K562 (cell line): Measurements from ENCODE around the gene TTC22. TPM values are rescaled to one million over a fixed set of nuclear protein-coding genes. Genes with fewer than 3 reads are reported as not detected.

Experiments used
- ATAC-seq: fragments of 200-7000 bp; cut with Tn5 transposase; 3 replicates; pipeline ENCODE4 v1.9.1; 2020; ENCODE audit warnings: moderate library complexity
- BruUV-seq: library from RNA; stranded (reverse); fragments of 400-500 nt; replicated peaks from 2 replicates; lab custom pipeline; 2021; lab: Mats Ljungman, UMichigan
- CTCF ChIA-PET: fragments of 300-600 bp; formaldehyde crosslinking; extraction: SDS; loops from one replicate; lab custom pipeline; 2021; ENCODE audit warnings: low intra/inter-chr PET ratio; lab: Yijun Ruan, JAX
- POLR2A ChIA-PET: fragments of 300-600, 350-650 bp; sonication (Branson Sonifier 250); formaldehyde crosslinking; extraction: SDS; loops from one replicate; lab custom pipeline; 2021; ENCODE audit warnings: antibody characterized with exemption, inconsistent platforms; lab: Yijun Ruan, JAX
- DNase-seq, 4 experiments: peaks; one replicate each; pipeline versions ENCODE4 v3.0.0 to v3.0.0-alpha.2; 2011 to 2018; ENCODE audit warnings: low spot score in 3 of 4, mixed read lengths in 3 of 4; ENCODE audit errors: extremely low read depth in 1 of 4
- FAIRE-seq: peaks from 2 replicates; lab custom pipeline; 2011; peaks lifted over from hg19 to GRCh38; lab: Jason Lieb, UNC
- H2AFZ ChIP-seq: 2 replicates; pipeline ENCODE4 v1.6.0; 2011; ENCODE audit warnings: low read depth, low read length, control low read depth, inconsistent platforms
- H3K27ac ChIP-seq: fragments of 200-600 bp; 3 replicates; pipeline ENCODE4 v1.8.0; 2011; ENCODE audit warnings: low read depth, mild to moderate bottlenecking, control low read depth, inconsistent platforms, low read length, moderate library complexity, mixed read lengths; ENCODE audit errors: extremely low read depth
- H3K27me3 ChIP-seq, 2 experiments: fragments of 300-600 bp in 1 of 2; 2 replicates in 1 of 2; 3 replicates in 1 of 2; pipeline versions ENCODE4 v1.6.0 to v1.8.0; 2011; ENCODE audit warnings: inconsistent platforms in 2 of 2, low read length in 2 of 2, mild to moderate bottlenecking in 1 of 2, mixed read lengths in 1 of 2, moderate library complexity in 1 of 2; ENCODE audit not compliant: control insufficient read depth in 2 of 2, insufficient read depth in 2 of 2
- H3K36me3 ChIP-seq: fragments of 300-600 bp; 3 replicates; pipeline ENCODE4 v1.8.0; 2011; ENCODE audit warnings: mild to moderate bottlenecking, low read length, inconsistent platforms; ENCODE audit not compliant: control insufficient read depth, insufficient read depth
- H3K4me1 ChIP-seq, 2 experiments: fragments of 200-600 bp in 1 of 2; replicated peaks in 1 of 2; 2 replicates in 1 of 2; 3 replicates in 1 of 2; pipeline versions ENCODE4 v1.5.1 to v1.8.0; 2011; ENCODE audit warnings: inconsistent platforms in 2 of 2, low read length in 2 of 2, mild to moderate bottlenecking in 1 of 2, mixed read lengths in 1 of 2, moderate library complexity in 1 of 2; ENCODE audit not compliant: control insufficient read depth in 2 of 2, insufficient read depth in 2 of 2
- H3K4me2 ChIP-seq: 2 replicates; pipeline ENCODE4 v1.6.1; 2011; ENCODE audit warnings: low read length, control low read depth, inconsistent platforms, mixed read lengths; ENCODE audit not compliant: insufficient read depth
- H3K4me3 ChIP-seq: fragments of 200-600 bp; sonication (generic), shearing (Covaris generic); 2 replicates; pipeline ENCODE4 v1.5.1; 2016; ENCODE audit warnings: control low read depth, inconsistent platforms
- H3K79me2 ChIP-seq: fragments of 200-600 bp; 3 replicates; pipeline ENCODE4 v1.8.0; 2011; ENCODE audit warnings: low read length, inconsistent platforms; ENCODE audit not compliant: control insufficient read depth, insufficient read depth
- H3K9ac ChIP-seq, 2 experiments: 2 replicates each; pipeline versions ENCODE4 v1.6.0 to v1.6.1; 2011; ENCODE audit warnings: low read depth in 2 of 2, low read length in 2 of 2, control low read depth in 1 of 2, inconsistent platforms in 1 of 2, mild to moderate bottlenecking in 1 of 2, mixed read lengths in 1 of 2; ENCODE audit not compliant: insufficient read depth in 1 of 2
- H3K9me1 ChIP-seq: one replicate; pipeline ENCODE4 v1.6.0; 2011; ENCODE audit warnings: inconsistent platforms, mild to moderate bottlenecking, low read length, moderate library complexity; ENCODE audit not compliant: control insufficient read depth, insufficient read depth
- H3K9me3 ChIP-seq: replicated peaks from 2 replicates; pipeline ENCODE4 v1.5.1; 2011; ENCODE audit warnings: low read depth, low read length, inconsistent platforms; ENCODE audit not compliant: control insufficient read depth, insufficient read depth
- H4K20me1 ChIP-seq: replicated peaks from 2 replicates; pipeline ENCODE4 v1.6.1; 2011; ENCODE audit warnings: low read length, inconsistent platforms, mixed read lengths; ENCODE audit not compliant: control insufficient read depth, insufficient read depth
- ARHGAP35 ChIP-seq: fragments of 450-650 bp; IDR thresholded peaks from 2 replicates; pipeline ENCODE4 v1.6.1; 2018; ENCODE audit not compliant: partially characterized antibody
- BCL6 ChIP-seq: fragments of 250-450 bp; sonication (Bioruptor Pico); IDR thresholded peaks from 2 replicates; pipeline ENCODE4 v1.4.0; 2020
- CREB3L1 ChIP-seq: fragments of 450-650 bp; IDR thresholded peaks from 2 replicates; pipeline ENCODE4 v1.6.1; 2014; ENCODE audit warnings: low read depth, mild to moderate bottlenecking, moderate library complexity, borderline replicate concordance
- CSDE1 ChIP-seq, 2 experiments: fragments of 450-650 bp; IDR thresholded peaks; 2 replicates each; pipeline ENCODE4 v1.6.1; 2016; ENCODE audit warnings: mild to moderate bottlenecking in 1 of 2
- E2F1 ChIP-seq: sonication (generic); formaldehyde crosslinking; IDR thresholded peaks from 2 replicates; pipeline ENCODE4 v1.8.1; 2023; ENCODE audit warnings: mild to moderate bottlenecking, missing genetic modification reagents, moderate library complexity
- E2F4 ChIP-seq: sonication (generic); formaldehyde crosslinking; IDR thresholded peaks from 2 replicates; pipeline ENCODE4 v1.8.0; 2022; ENCODE audit warnings: mild to moderate bottlenecking, low read depth, missing genetic modification reagents
- NFIC ChIP-seq: fragments of 450-650 bp; IDR thresholded peaks from 2 replicates; pipeline ENCODE4 v1.6.1; 2017; ENCODE audit warnings: mild to moderate bottlenecking, inconsistent platforms
- OTX1 ChIP-seq: fragments of 450-650 bp; formaldehyde crosslinking; IDR thresholded peaks from 2 replicates; pipeline ENCODE4 v1.4.0; 2022; ENCODE audit warnings: mild to moderate bottlenecking
- RBM22 ChIP-seq: fragments of 200-400 bp; formaldehyde crosslinking; IDR thresholded peaks from 2 replicates; pipeline ENCODE4 v1.6.1; 2018; ENCODE audit warnings: low read length, low read depth; ENCODE audit not compliant: poor library complexity, severe bottlenecking
- RBM39 ChIP-seq: fragments of 200-400 bp; formaldehyde crosslinking; optimal IDR thresholded peaks from 2 replicates; pipeline ENCODE3; 2018; ENCODE audit warnings: low read depth, low read length
- VEZF1 ChIP-seq: fragments of 200-800 bp; sonication (Bioruptor generic); IDR thresholded peaks from 2 replicates; pipeline ENCODE4 v1.6.1; 2017; ENCODE audit warnings: missing genetic modification characterization, missing compliant biosample characterization
- ZNF324 ChIP-seq: fragments of 250-450 bp; sonication (Bioruptor Pico); IDR thresholded peaks from 2 replicates; pipeline ENCODE4 v1.4.0; 2020; ENCODE audit warnings: mild to moderate bottlenecking
- ZNF785 ChIP-seq: fragments of 250-450 bp; sonication (Bioruptor Pico); IDR thresholded peaks from 2 replicates; pipeline ENCODE4 v1.4.0; 2020; ENCODE audit warnings: mild to moderate bottlenecking
- WGBS: fragments of 100-300 bp; shearing (Covaris generic); methylation state at CpG from one replicate; pipeline ENCODE4 v1.1.6; 2016; ENCODE audit warnings: low coverage, mixed read lengths; ENCODE audit not compliant: insufficient coverage; ENCODE audit errors: missing lambda C conversion rate; 5-methylcytosine and 5-hydroxymethylcytosine counted together
- in situ Hi-C: fragments of 300-500 bp; cut with MboI; formaldehyde crosslinking; loops from 4 replicates; pipeline ENCODE4 v1.15.0; 2018; ENCODE audit warnings: inconsistent platforms, mixed read lengths
- intact Hi-C: fragments of 100-400 bp; cut with micrococcal nuclease; formaldehyde crosslinking; loops from 2 replicates; pipeline ENCODE4 v1.14.2; 2022
- polyA plus RNA-seq, 8 experiments: library from polyadenylated mRNA; depleted of rRNA in 4 of 8; stranded (reverse) in 5 of 8; unstranded in 3 of 8; fragments of >200 nt; fragmentation: Nextera tagmentation in 2 of 8; fragmentation: Illumina TruSeq in 1 of 8; extraction: Ambion mirVana in 2 of 8; extraction: Trizol in 1 of 8; gene quantifications; 2 replicates each; pipeline versions ENCODE4 v1.2.1 to v1.2.3, GENCODE V29; 2011 to 2014; ENCODE audit warnings: inconsistent platforms in 1 of 8, missing spikeins in 1 of 8
- total RNA-seq, 7 experiments: library from RNA; depleted of rRNA in 6 of 7; stranded (reverse); fragments of >200 nt in 6 of 7; fragmentation: Illumina TruSeq in 2 of 7; extraction: Trizol in 2 of 7; gene quantifications; 2 replicates each; pipeline versions ENCODE4 v1.2.1 to v1.2.3, GENCODE V29; 2011 to 2021; ENCODE audit warnings: low replicate concordance in 1 of 7

The TTC22 gene
- total and polyA plus RNA-seq, 9 of the 15 experiments (the other 6 are each of a cell fraction or from before 2014, with no cell fraction given) = 0.07 TPM; not detected in 8

GRCh38 chr1:54741531-54741930 is 59.6 kb downstream of the TTC22 start:
- ATAC-seq = no peak
- no peak overlapping the region for H3K4me3 ChIP-seq
- no peak overlapping the region for H3K27ac ChIP-seq
- no peak for DNase-seq
- no peak overlapping the region for H2AFZ ChIP-seq
- H4K20me1 ChIP-seq = peaks cover 11% of the 10 kb centered on the region; the same call in 1 of the 2 replicates
- FAIRE-seq = no peak
- H3K9ac ChIP-seq = no peak overlapping the region
- peaks cover 64% of the 10 kb centered on the region for H3K36me3 ChIP-seq
- no peaks in the 10 kb centered on the region for H3K9me3 ChIP-seq
- POLR2A ChIA-PET = no interaction called here
- no peaks in the 10 kb centered on the region for H3K27me3 ChIP-seq
- H3K9me1 ChIP-seq = no peaks in the 10 kb centered on the region
- H3K4me2 ChIP-seq = no peak overlapping the region
- no peaks in the 10 kb centered on the region for H3K79me2 ChIP-seq
- H3K4me1 ChIP-seq = no peaks in the 10 kb centered on the region
- intact Hi-C loops (no loop called here), in situ Hi-C loops (no loop called here)
- WGBS = 56% methylated on average over 4 of the region's 4 CpGs
- BruUV-seq = no TSS peak
- TF ChIP-seq OTX1 (CRISPR knock-in tag) (no peak), ZNF785 (CRISPR knock-in tag) (no peak), E2F4 (CRISPR knock-in tag) (no peak), CREB3L1 (no peak), RBM39 (no peak), BCL6 (CRISPR knock-in tag) (no peak), ARHGAP35 (no peak), ZNF324 (no peak), E2F1 (CRISPR knock-in tag) (no peak), CSDE1 (IDR thresholded peaks at IDR 0.05) (no peak), RBM22 (no peak), VEZF1 (CRISPR knock-in tag) (no peak), NFIC (no peak)
- TF ChIP-seq, all 486 proteins: peak for 0
- CTCF ChIA-PET = no interaction called here
